GM18520 (cell line): Measurements from ENCODE around the gene CFAP20DC.
"Not testable (repeated sequence)": the region's sequence is repeated elsewhere in the genome, so short reads cannot be mapped to it uniquely, and the experiment has no call there.

Experiments
- ATAC-seq: cut with Tn5 transposase; IDR thresholded peaks from one replicate; pipeline ENCODE4 v1.9.1; 2021; ENCODE audit not compliant: unreplicated experiment

The CFAP20DC gene

GRCh38 chr3:58965865-58966264 is 84.0 kb downstream of the CFAP20DC start:
- no peak for ATAC-seq

- ATAC-seq = no peak
These were observed 85.8 kb downstream of the CFAP20DC start for GRCh38 chr3:58963928-58964503.

GRCh38 chr3:58962816-58963215 is 87.0 kb downstream of the CFAP20DC start:
- no peak for ATAC-seq

GRCh38 chr3:58962040-58962651 is 87.7 kb downstream of the CFAP20DC start:
- no peak for ATAC-seq

- ATAC-seq = no peak
These were observed 94.5 kb downstream of the CFAP20DC start for GRCh38 chr3:58955308-58955707.

- ATAC-seq = no peak
These were observed 96.5 kb downstream of the CFAP20DC start for GRCh38 chr3:58953288-58953687.

- ATAC-seq = no peak
These were observed 97.5 kb downstream of the CFAP20DC start for GRCh38 chr3:58952128-58952917.

GRCh38 chr3:58948018-58948417 is 101.8 kb downstream of the CFAP20DC start:
- no peak for ATAC-seq

GRCh38 chr3:58946875-58947274 is 103.0 kb downstream of the CFAP20DC start:
- ATAC-seq = no peak

- no peak for ATAC-seq
These were observed 111.8 kb downstream of the CFAP20DC start for GRCh38 chr3:58938057-58938456.

- ATAC-seq = no peak
These were observed 125.2 kb downstream of the CFAP20DC start for GRCh38 chr3:58924578-58924977.

GRCh38 chr3:58900386-58900785 is 149.4 kb downstream of the CFAP20DC start:
- ATAC-seq = no peak

GRCh38 chr3:58899953-58900298 is 149.9 kb downstream of the CFAP20DC start:
- no peak for ATAC-seq

- no peak for ATAC-seq
These were observed 150.5 kb downstream of the CFAP20DC start for GRCh38 chr3:58899159-58899952.

- ATAC-seq = no peak
These were observed 151.3 kb downstream of the CFAP20DC start for GRCh38 chr3:58898513-58898912.

GRCh38 chr3:58897646-58898045 is 152.2 kb downstream of the CFAP20DC start:
- no peak for ATAC-seq

- not testable (repeated sequence) for ATAC-seq
These were observed 154.1 kb downstream of the CFAP20DC start for GRCh38 chr3:58895678-58896077.

- ATAC-seq = not testable (repeated sequence)
These were observed 157.3 kb downstream of the CFAP20DC start for GRCh38 chr3:58892526-58892925.

GRCh38 chr3:58888087-58888486 is 161.7 kb downstream of the CFAP20DC start:
- no peak for ATAC-seq

- no peak for ATAC-seq
These were observed 165.4 kb downstream of the CFAP20DC start for GRCh38 chr3:58884453-58884852.

- no peak for ATAC-seq
These were observed 169.6 kb downstream of the CFAP20DC start for GRCh38 chr3:58880182-58880581.
